Skeletal muscle satellite cell (primary cell): ENCODE measurements around the gene MARF1. TPM values are rescaled to one million over a fixed set of nuclear protein-coding genes. Genes with fewer than 3 reads are reported as not detected.
"Not testable (repeated sequence)": the region's sequence is repeated elsewhere in the genome, so short reads cannot be mapped to it uniquely, and the experiment has no call there.

Experiments used
- H3K27me3 ChIP-seq: 2 replicates; pipeline ENCODE4 v1.7.0; 2013; ENCODE audit warnings: low read length; ENCODE audit not compliant: control insufficient read depth, insufficient read depth
- H3K36me3 ChIP-seq: 2 replicates; pipeline ENCODE4 v1.7.0; 2013; ENCODE audit warnings: mild to moderate bottlenecking, control low read depth, low read length; ENCODE audit not compliant: insufficient read depth
- H3K4me1 ChIP-seq: 2 replicates; pipeline ENCODE4 v1.7.0; 2013; ENCODE audit warnings: low read length; ENCODE audit not compliant: control insufficient read depth, insufficient read depth
- H3K4me2 ChIP-seq: 2 replicates; pipeline ENCODE4 v1.7.0; 2013; ENCODE audit warnings: mild to moderate bottlenecking, low read length
- H3K4me3 ChIP-seq: 2 replicates; pipeline ENCODE4 v1.7.0; 2013; ENCODE audit warnings: low read length
- H3K9ac ChIP-seq: 2 replicates; pipeline ENCODE4 v1.7.0; 2013; ENCODE audit warnings: mild to moderate bottlenecking, low read depth, low read length, moderate library complexity
- H3K9me3 ChIP-seq: replicated peaks from 2 replicates; pipeline ENCODE4 v1.7.0; 2013; ENCODE audit warnings: mild to moderate bottlenecking, control low read depth, low read length
- total RNA-seq: library from RNA; depleted of rRNA; stranded (reverse); fragments of >200 nt; gene quantifications from 2 replicates; pipeline ENCODE4 v1.2.3, GENCODE V29; 2012; rRNA removed

MARF1 gene, protein sequence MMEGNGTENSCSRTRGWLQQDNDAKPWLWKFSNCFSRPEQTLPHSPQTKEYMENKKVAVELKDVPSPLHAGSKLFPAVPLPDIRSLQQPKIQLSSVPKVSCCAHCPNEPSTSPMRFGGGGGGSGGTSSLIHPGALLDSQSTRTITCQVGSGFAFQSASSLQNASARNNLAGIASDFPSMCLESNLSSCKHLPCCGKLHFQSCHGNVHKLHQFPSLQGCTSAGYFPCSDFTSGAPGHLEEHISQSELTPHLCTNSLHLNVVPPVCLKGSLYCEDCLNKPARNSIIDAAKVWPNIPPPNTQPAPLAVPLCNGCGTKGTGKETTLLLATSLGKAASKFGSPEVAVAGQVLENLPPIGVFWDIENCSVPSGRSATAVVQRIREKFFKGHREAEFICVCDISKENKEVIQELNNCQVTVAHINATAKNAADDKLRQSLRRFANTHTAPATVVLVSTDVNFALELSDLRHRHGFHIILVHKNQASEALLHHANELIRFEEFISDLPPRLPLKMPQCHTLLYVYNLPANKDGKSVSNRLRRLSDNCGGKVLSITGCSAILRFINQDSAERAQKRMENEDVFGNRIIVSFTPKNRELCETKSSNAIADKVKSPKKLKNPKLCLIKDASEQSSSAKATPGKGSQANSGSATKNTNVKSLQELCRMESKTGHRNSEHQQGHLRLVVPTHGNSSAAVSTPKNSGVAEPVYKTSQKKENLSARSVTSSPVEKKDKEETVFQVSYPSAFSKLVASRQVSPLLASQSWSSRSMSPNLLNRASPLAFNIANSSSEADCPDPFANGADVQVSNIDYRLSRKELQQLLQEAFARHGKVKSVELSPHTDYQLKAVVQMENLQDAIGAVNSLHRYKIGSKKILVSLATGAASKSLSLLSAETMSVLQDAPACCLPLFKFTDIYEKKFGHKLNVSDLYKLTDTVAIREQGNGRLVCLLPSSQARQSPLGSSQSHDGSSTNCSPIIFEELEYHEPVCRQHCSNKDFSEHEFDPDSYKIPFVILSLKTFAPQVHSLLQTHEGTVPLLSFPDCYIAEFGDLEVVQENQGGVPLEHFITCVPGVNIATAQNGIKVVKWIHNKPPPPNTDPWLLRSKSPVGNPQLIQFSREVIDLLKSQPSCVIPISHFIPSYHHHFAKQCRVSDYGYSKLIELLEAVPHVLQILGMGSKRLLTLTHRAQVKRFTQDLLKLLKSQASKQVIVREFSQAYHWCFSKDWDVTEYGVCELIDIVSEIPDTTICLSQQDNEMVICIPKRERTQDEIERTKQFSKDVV (N-terminal part only)
- total RNA-seq = 7.6 and 9.4 TPM in 2 replicates

- Histone ChIP-seq H3K9me3 (no peaks in the 10 kb centered on the region), H3K27me3 (no peaks in the 10 kb centered on the region), H3K36me3 (peaks cover 8% of the 10 kb centered on the region), H3K4me2 (peak within 1 kb of the TSS; percentile 95), H3K4me1 (peaks cover 24% of the 10 kb centered on the region), H3K4me3 (peak within 1 kb of the TSS; percentile 98), H3K9ac (peak within 1 kb of the TSS; percentile 100)
Measured at GRCh38 chr16:15643048-15643945, at the start of gene MARF1. Gene MARF1 (minus strand): TSS chr16:15643154. CDS start chr16:15639233, 3,921 bp downstream.

- Histone ChIP-seq H3K36me3 (peaks cover 71% of the 10 kb centered on the region), H3K4me1 (peaks cover 23% of the 10 kb centered on the region)
- not testable (repeated sequence) for H3K4me2 ChIP-seq, H3K9ac ChIP-seq, H3K4me3 ChIP-seq, H3K9me3 ChIP-seq, H3K27me3 ChIP-seq
Measured at GRCh38 chr16:15692508-15692907, 49.6 kb upstream of the MARF1 start.

DNA sequence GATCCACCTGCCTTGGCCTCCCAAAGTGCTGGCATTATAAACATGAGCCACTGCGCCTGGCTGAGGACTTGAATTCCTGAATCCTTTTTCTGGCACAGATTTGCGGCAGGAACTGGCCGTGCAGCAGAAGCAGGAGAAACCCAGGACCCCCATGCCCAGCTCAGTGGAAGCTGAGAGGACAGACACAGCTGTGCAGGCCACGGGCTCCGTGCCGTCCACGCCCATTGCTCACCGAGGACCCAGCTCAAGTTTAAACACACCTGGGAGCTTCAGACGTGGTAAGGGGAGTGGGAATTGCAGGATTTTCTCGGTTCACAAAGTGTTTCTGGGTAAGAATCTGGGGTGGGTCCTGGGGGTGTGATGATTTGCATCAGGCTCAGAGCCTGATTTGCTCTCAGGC, 48.1 kb upstream of the MARF1 start:
- no peak overlapping the region for H3K9ac ChIP-seq
- H3K4me2 ChIP-seq = peak overlapping the region; percentile 50
- H3K4me3 ChIP-seq = no peak overlapping the region
- no peaks in the 10 kb centered on the region for H3K27me3 ChIP-seq
- peaks cover 23% of the 10 kb centered on the region for H3K4me1 ChIP-seq
- H3K9me3 ChIP-seq = no peaks in the 10 kb centered on the region
- H3K36me3 ChIP-seq = peaks cover 70% of the 10 kb centered on the region

DNA sequence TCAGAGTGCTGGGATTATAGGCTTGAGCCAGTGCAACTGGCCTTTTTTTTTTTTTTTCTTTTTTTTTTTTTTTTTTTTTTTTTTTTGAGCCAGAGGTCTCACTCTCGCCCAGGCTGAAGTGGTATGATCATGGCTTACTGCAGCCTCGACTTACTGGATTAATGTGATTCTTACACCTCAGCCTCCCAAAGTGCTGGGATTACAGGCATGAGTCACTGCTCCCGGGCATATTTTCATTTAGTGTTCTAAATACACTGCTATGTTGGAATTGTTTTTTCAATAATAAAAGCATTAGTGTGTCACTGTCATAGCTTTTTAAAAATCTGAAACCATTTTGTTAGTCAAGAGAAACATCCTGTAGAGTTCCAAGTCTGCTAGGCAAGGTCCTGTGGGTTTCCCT, 47.3 kb upstream of the MARF1 start:
- Histone ChIP-seq H3K4me1 (peaks cover 23% of the 10 kb centered on the region), H3K27me3 (no peaks in the 10 kb centered on the region), H3K9ac (peak overlapping the region; percentile 5), H3K9me3 (no peaks in the 10 kb centered on the region), H3K36me3 (peaks cover 71% of the 10 kb centered on the region), H3K4me2 (peak overlapping the region; percentile 50), H3K4me3 (no peak overlapping the region)

DNA sequence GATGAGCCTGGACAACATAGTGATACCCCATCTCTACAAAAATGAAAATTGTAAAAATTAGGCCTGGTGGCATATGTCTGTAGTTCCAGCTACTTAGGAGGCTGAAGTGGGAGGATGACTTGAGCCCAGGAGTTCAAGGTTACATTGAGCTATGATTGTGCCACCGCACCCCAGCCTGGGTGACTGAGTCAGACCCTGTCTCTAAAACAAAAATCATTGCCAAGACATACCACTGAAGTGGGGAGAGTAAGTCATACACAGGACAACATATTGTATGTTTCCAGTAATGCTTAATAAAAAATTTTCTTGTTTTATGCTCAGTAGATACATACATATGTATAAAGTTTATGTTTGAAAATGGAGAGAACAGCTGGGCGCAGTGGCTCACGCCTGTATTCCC, 46.3 kb upstream of the MARF1 start:
- H3K4me1 ChIP-seq = peaks cover 23% of the 10 kb centered on the region
- no peak overlapping the region for H3K4me3 ChIP-seq
- no peak overlapping the region for H3K4me2 ChIP-seq
- H3K9ac ChIP-seq = no peak overlapping the region
- no peaks in the 10 kb centered on the region for H3K9me3 ChIP-seq
- peaks cover 67% of the 10 kb centered on the region for H3K36me3 ChIP-seq
- H3K27me3 ChIP-seq = no peaks in the 10 kb centered on the region

GRCh38 chr16:15686287-15686686, 43.3 kb upstream of the MARF1 start:
- no peak overlapping the region for H3K4me2 ChIP-seq
- peaks cover 31% of the 10 kb centered on the region for H3K4me1 ChIP-seq
- no peak overlapping the region for H3K4me3 ChIP-seq
- H3K9me3 ChIP-seq = no peaks in the 10 kb centered on the region
- no peak overlapping the region for H3K9ac ChIP-seq
- H3K27me3 ChIP-seq = no peaks in the 10 kb centered on the region
- peaks cover 47% of the 10 kb centered on the region for H3K36me3 ChIP-seq

DNA sequence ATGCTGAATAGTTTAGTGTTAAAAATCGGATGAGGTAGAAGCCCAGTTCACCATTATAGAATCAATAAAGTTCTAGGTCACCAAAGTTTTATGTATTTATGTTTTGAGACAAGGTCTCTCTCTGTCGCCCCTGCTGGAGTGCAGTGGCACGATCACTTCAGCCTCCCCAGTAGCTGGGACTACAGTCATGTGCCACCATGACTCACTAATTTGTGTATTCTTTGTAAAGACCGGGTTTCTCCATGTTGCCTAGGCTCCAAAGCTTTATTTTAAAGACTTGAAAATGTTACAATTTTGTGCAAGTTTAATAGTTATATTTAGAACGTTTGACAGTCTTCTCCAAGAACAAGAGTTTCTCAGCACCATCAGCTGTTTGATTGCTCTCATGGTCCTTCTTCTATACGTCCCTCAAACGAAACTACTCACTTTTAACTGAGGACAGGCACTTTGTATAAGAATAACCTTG, 39.2 kb upstream of the MARF1 start:
- H3K4me2 ChIP-seq = no peak overlapping the region
- no peaks in the 10 kb centered on the region for H3K9me3 ChIP-seq
- no peaks in the 10 kb centered on the region for H3K27me3 ChIP-seq
- no peak overlapping the region for H3K9ac ChIP-seq
- no peak overlapping the region for H3K4me3 ChIP-seq
- H3K36me3 ChIP-seq = peaks cover 37% of the 10 kb centered on the region
- H3K4me1 ChIP-seq = peaks cover 8% of the 10 kb centered on the region

- H3K4me1 ChIP-seq = peaks cover 21% of the 10 kb centered on the region
- no peak overlapping the region for H3K4me2 ChIP-seq
- no peak overlapping the region for H3K9ac ChIP-seq
- no peak overlapping the region for H3K4me3 ChIP-seq
- peaks cover 30% of the 10 kb centered on the region for H3K36me3 ChIP-seq
- no peaks in the 10 kb centered on the region for H3K9me3 ChIP-seq
- H3K27me3 ChIP-seq = no peaks in the 10 kb centered on the region
Measured at GRCh38 chr16:15677447-15677846, 34.5 kb upstream of the MARF1 start.

DNA sequence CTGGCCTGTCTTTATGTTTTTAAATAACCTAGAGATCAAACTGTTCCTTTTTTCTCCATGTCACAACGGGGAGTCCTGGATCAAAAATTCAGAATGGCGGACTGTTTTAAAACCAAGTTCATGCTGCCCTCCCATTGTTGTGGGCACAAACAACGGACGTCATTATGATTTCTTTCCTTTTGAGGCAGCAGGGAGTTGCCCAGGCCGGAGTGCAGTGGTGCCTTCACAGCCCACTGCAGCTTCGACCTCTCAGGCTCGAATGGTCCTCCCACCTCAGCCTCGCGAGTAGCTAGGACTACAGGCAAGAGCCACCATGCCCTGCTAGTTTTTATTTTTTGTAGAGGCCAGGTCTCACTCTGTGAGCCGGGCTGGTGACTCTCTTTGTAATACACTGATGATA, 33.6 kb upstream of the MARF1 start:
- peaks cover 20% of the 10 kb centered on the region for H3K4me1 ChIP-seq
- peaks cover 33% of the 10 kb centered on the region for H3K36me3 ChIP-seq
- H3K4me3 ChIP-seq = no peak overlapping the region
- H3K9ac ChIP-seq = no peak overlapping the region
- no peak overlapping the region for H3K4me2 ChIP-seq
- no peaks in the 10 kb centered on the region for H3K9me3 ChIP-seq
- no peaks in the 10 kb centered on the region for H3K27me3 ChIP-seq

GRCh38 chr16:15674571-15674970, 31.6 kb upstream of the MARF1 start:
- H3K27me3 ChIP-seq = no peaks in the 10 kb centered on the region
- peaks cover 39% of the 10 kb centered on the region for H3K36me3 ChIP-seq
- H3K4me1 ChIP-seq = peaks cover 24% of the 10 kb centered on the region

More at GRCh38 chr16:15674571-15674970, 31.6 kb upstream of the MARF1 start:
- H3K4me3 ChIP-seq = no peak overlapping the region
- no peak overlapping the region for H3K9ac ChIP-seq
- H3K4me2 ChIP-seq = no peak overlapping the region
- no peaks in the 10 kb centered on the region for H3K9me3 ChIP-seq
